LNCAP (cell line): Measurements from ENCODE around the gene PODN.

ENCODE experiments used
- TF ChIP-seq, protein P1 (sequence below): fragments of 450-650 bp; IDR thresholded peaks from 2 replicates; pipeline ENCODE4 v1.5.1; 2017; ENCODE audit warnings: mild to moderate bottlenecking

Gene PODN

DNA sequence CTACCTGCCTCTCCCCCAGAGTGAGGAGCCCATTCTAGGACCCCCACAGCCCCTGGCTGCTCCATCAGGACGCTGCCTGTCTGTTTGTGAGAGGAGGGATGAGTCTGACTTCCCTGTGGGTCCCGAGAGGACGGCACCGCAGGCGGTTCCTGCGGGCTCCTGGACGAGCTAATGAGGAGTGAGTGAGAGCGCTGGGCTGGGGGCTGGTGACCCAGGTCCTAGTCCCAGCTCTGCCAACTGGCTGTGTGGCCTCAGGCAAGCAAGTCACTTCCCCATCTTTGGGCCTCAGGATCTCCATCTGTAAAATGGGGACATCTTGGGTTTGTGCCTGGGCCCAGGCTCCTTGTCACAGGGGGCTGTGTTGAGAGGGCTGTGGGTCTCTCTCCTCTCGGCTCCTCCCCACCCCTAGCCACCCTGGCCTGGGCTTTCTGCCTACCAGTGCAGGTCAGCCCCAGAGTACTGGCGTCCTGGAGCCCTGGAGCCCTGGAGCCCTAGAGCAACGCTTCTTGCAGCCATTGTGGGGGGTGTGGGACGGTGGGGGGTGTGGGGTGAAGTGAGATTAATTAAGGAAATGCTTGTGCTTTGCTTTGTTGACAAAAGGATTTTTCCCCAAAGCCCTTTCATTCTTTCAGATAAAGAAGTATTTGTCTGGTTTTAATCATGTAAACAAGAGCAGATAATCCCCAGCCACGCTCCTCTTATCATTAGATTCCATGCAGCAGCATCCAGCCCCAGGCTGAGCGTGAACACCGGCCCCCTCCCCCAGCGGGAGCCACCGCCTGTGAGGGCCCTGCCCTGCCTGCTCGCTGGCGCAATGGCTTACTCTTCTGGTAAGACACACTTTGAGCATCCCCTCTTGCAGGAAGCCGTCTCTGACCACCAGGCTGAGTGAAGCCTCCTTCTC, 53.6 kb downstream of the PODN start:
- TF ChIP-seq, protein P1, sequence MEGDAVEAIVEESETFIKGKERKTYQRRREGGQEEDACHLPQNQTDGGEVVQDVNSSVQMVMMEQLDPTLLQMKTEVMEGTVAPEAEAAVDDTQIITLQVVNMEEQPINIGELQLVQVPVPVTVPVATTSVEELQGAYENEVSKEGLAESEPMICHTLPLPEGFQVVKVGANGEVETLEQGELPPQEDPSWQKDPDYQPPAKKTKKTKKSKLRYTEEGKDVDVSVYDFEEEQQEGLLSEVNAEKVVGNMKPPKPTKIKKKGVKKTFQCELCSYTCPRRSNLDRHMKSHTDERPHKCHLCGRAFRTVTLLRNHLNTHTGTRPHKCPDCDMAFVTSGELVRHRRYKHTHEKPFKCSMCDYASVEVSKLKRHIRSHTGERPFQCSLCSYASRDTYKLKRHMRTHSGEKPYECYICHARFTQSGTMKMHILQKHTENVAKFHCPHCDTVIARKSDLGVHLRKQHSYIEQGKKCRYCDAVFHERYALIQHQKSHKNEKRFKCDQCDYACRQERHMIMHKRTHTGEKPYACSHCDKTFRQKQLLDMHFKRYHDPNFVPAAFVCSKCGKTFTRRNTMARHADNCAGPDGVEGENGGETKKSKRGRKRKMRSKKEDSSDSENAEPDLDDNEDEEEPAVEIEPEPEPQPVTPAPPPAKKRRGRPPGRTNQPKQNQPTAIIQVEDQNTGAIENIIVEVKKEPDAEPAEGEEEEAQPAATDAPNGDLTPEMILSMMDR, result no peak

DNA sequence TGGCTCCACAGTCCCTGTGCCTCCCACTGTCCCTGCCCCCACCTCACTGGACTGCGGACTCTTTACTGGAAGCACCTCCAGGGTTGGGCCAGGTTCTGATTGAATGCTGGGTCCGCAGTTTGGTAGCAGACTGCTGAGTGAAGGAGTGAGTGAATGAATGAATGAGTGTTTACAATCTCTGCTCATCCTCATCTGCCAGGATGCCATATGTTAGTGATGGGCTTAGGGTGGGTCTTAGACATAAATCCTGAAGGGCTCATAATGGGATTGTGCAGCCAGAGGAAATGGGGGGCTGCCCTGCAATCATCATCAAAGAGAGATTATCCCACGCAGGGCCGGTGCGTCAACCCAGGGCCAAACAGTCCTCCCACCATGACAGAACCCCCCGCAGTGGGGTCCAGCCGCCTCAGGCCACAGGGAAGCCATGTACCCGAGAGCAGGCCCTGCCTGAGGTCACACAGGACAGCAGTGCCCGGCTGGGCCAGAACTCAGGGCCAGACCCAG, 54.3 kb downstream of the PODN start:
- TF ChIP-seq, protein P1, result no peak

DNA sequence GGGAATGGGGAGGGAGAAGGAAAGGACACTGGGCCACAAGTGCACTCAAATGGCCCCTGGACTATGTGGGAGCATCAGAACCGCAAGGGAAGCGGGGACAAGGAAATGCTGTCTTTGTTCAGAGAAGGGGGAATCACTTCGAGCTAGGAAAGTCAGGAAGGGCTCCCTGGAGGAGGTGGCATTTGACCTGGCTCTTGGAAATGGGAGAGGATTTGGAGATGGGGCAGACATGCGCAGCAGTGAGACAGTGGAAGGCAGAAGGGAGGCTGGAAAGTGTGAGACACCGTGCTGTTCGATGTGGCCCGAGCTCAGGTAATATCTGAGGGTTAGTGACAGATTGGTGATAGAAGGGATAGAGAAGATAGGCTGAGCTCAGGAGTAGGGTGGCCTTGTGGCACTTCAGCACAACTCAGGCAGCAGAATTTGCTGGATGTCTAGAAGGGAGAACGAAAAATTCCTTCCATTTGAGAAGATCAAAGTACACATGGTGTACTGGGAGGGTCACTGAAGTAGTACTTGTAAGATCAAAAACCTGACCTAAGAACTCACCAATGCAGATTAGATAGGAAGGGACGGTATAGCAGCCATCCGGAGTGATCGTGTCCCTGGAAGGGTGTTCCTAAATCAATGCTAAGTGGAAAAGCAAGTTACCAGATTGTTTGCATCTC, 55.1 kb downstream of the PODN start:
- TF ChIP-seq, protein P1, result no peak

DNA sequence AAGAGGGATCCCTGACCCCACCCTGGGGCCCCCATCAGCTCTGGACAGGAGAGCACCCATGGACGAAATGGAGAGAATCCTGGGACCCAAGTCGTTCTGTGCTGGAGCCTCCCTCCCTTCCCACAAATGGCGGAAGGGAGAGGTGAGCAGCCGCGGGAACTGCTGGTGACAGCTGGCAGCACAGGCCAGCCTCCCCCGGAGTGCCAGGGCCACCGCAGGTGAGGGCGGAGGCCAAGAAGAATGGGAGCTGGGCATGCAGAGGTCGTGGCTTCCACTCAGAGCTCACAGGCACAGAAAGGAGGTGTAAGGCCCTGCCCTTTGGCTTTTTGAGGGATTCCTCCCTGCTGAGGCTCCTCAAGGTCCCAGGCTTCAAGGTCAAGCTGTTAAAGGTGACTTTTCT, 55.8 kb downstream of the PODN start:
- TF ChIP-seq, protein P1, result no peak

DNA sequence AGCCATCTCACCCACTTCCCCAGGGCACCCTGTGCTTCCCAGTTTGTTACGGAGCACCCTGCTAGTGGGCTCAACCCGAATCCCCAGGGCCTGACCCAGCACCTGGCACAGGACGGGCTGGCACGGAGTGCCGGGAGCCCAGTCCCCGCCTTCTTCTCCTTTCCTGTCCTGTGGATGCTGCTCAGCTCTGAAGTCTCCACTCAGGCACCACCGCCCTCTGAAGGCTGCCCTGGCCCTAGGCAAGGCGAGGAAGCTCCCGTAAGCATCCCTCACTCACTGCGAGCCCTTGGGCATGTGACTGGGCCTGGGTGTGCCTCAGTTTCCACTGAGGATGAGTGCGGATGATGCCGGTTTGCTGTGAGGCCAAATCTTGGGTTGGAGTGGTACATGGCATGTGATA, 58.6 kb downstream of the PODN start:
- TF ChIP-seq, protein P1, result no peak

DNA sequence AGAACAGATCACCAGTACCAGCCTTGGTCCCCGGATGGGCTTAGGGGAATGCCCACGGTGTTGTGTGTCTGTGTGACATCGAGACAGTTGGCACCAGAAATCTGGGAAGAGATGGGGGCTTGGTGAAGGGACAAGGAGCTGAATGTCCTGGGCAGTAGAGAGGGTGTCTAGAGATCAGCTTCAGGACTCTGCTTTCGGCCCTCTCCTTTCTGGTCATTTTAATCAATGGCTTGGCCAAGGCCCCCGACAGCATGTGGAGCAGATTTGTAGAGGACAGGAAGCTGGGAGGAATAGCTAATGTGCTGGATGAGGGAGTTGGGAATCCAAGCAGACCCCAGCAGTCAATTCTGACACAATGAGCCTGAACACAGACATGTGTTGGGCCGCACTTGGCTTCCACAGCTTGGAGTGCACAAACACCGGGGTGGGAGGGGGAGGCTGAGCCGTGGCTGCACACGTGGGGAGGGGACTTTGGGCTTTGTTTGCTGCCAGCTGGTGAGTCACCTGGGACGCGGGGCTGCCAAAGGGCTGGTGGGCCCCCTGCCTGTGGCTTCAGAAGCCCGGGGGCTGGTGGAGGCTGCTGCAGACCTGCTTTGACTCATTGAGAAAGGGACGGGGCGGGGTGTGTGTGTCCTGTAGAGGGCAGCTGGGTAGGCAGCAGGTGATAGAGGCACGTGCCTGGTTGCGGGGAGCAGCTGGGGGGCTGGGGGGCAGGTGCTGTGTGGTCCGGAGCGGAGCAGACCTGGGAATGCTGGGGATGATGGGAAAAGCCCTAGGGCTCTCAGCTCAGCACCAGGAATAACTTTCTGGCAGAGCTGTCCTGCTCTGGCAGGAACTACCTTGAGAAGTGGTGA, 59.5 kb downstream of the PODN start:
- TF ChIP-seq, protein P1, result no peak
